Central memory CD8-positive, alpha-beta T cell (primary cell): ENCODE data around the gene LYSMD3.

Source experiments
- ATAC-seq: fragments of 150-1000 bp; cut with Tn5 transposase; replicated peaks from 2 replicates; pipeline ENCODE4 v1.10.0; 2022; ENCODE audit warnings: mild to moderate bottlenecking, moderate FRiP score, moderate number of reproducible peaks; ENCODE audit not compliant: poor library complexity, severe bottlenecking; ENCODE audit errors: extremely low read depth
- DNase-seq, 2 donors: peaks; one replicate each; pipeline ENCODE4 v3.0.0; 2021; ENCODE audit warnings: low spot score in 2 of 2
- H3K27ac Mint-ChIP-seq: one replicate; pipeline ENCODE4 v1.8.0; 2022; ENCODE audit warnings: low read depth, mild to moderate bottlenecking, moderate library complexity, mixed read lengths
- H3K27me3 Mint-ChIP-seq: one replicate; pipeline ENCODE4 v1.8.0; 2022; ENCODE audit warnings: mixed read lengths
- H3K36me3 Mint-ChIP-seq: one replicate; pipeline ENCODE4 v1.8.0; 2022; ENCODE audit warnings: mild to moderate bottlenecking, moderate library complexity, mixed read lengths; ENCODE audit not compliant: insufficient read depth
- H3K4me1 Mint-ChIP-seq: one replicate; pipeline ENCODE4 v1.8.0; 2022; ENCODE audit warnings: mixed read lengths
- H3K4me3 Mint-ChIP-seq: one replicate; pipeline ENCODE4 v1.8.0; 2022; ENCODE audit warnings: mild to moderate bottlenecking, moderate library complexity, mixed read lengths
- H3K9me3 Mint-ChIP-seq: one replicate; pipeline ENCODE4 v1.8.0; 2022; ENCODE audit warnings: mixed read lengths

Gene LYSMD3

GRCh38 chr5:90474235-90475107, 54.9 kb downstream of the LYSMD3 start, which contains the start of the genes MBLAC2 and POLR3G:
TSS of gene MBLAC2 (minus strand) at chr5:90474771. CDS start at chr5:90474292, 479 bp downstream.
TSS of gene POLR3G (plus strand) at chr5:90474864. CDS start at chr5:90485568, 10,704 bp downstream.
- ATAC-seq (peak; percentile 87), DNase-seq (peak; percentile 82 to 84)
- Mint-ChIP-seq H3K4me3 (peak within 1 kb of the TSS; percentile 97), H3K27me3 (no peaks in the 10 kb centered on the region), H3K4me1 (peaks cover 40% of the 10 kb centered on the region), H3K36me3 (peaks cover 15% of the 10 kb centered on the region), H3K27ac (peak within 1 kb of the TSS; percentile 87), H3K9me3 (no peaks in the 10 kb centered on the region)

- H3K4me1 Mint-ChIP-seq, result peaks cover 41% of the 10 kb centered on the region
- H3K27me3 Mint-ChIP-seq, result no peaks in the 10 kb centered on the region
- H3K36me3 Mint-ChIP-seq, result peaks cover 15% of the 10 kb centered on the region
- ATAC-seq, result peak; percentile 1
- no peak for DNase-seq
- peak overlapping the region; percentile 87 for H3K27ac Mint-ChIP-seq
- H3K9me3 Mint-ChIP-seq, result no peaks in the 10 kb centered on the region
- peak overlapping the region; percentile 97 for H3K4me3 Mint-ChIP-seq
Measured at GRCh38 chr5:90473396-90474234, 55.8 kb downstream of the LYSMD3 start.

DNA sequence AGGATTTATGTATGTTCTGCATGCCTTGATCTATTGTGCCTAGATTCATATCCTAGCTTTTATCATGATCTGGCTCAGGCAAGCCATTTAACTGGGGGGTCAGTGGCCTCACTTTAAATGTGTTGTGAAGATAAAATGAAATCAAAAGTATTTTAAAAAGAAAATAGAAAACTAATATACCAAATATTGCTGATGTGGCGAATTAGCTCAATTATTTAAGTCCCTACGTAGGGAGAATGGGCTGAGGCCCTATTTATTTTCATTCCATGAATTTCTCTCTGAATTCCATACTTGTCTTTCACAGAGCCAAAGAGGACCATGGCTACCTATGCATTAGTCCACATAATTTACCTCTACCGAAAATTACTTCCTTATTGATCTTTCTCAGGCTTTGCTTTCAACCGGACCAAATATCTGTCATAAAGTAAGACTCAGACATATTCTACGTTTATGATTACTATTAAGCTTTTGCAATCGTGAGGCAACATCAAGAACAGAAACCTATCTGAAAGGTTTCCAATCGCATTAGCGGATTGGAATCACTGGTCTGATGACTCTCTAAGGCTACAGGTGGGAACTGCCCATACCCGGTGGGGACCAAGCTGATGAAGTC, 56.5 kb downstream of the LYSMD3 start:
- ATAC-seq (no peak), DNase-seq (no peak)
- no peaks in the 10 kb centered on the region for H3K27me3 Mint-ChIP-seq
- H3K9me3 Mint-ChIP-seq, result no peaks in the 10 kb centered on the region
- peaks cover 41% of the 10 kb centered on the region for H3K4me1 Mint-ChIP-seq
- peak overlapping the region; percentile 87 for H3K27ac Mint-ChIP-seq
- peaks cover 15% of the 10 kb centered on the region for H3K36me3 Mint-ChIP-seq
- peak overlapping the region; percentile 97 for H3K4me3 Mint-ChIP-seq
